ENCODE measurements around the gene FLYWCH1. TPM values are rescaled to one million over a fixed set of nuclear protein-coding genes. Genes with fewer than 3 reads are reported as not detected.

FLYWCH1 gene
- total RNA-seq, 2 experiments from 2014 or later = 33.4 to 34.9 TPM

- DNase-seq (no peak), ATAC-seq (no peak)
- Mint-ChIP-seq H3K36me3 (ENCODE audit: low read depth) (no peaks in the 10 kb centered on the region), H3K27ac (no peak overlapping the region), H3K27me3 (no peaks in the 10 kb centered on the region), H3K4me3 (no peak overlapping the region), H3K9me3 (no peaks in the 10 kb centered on the region), H3K4me1 (ENCODE audit: low read depth) (no peaks in the 10 kb centered on the region)
- POLR2A ChIA-PET = interaction anchor here (0.6 kb wide), 1 partner anchor 24 kb away, joined by 3 read pairs; no protein-coding TSS in a partner anchor
- no peak for TF ChIP-seq CTCF (IDR thresholded peaks at IDR 0.05)
- intact Hi-C loops (cut with micrococcal nuclease) = no loop called here
- CTCF ChIA-PET = interaction anchor here (1.3 kb wide), 1 partner anchor 23 kb away, joined by 5 read pairs; no protein-coding TSS in a partner anchor
These were observed 38.1 kb downstream of the FLYWCH1 start for GRCh38 chr16:2949705-2950352.

GRCh38 chr16:2950353-2950724 is 38.6 kb downstream of the FLYWCH1 start:
- intact Hi-C loops (cut with micrococcal nuclease) = no loop called here
- Mint-ChIP-seq H3K9me3 (no peaks in the 10 kb centered on the region), H3K27ac (no peak overlapping the region), H3K4me1 (ENCODE audit: low read depth) (no peaks in the 10 kb centered on the region), H3K36me3 (ENCODE audit: low read depth) (no peaks in the 10 kb centered on the region), H3K4me3 (no peak overlapping the region), H3K27me3 (no peaks in the 10 kb centered on the region)
- ChIA-PET CTCF (interaction anchor here (1.3 to 2.9 kb wide), 2 partner anchors 11 to 23 kb away, joined by 5 to 11 read pairs; no protein-coding TSS in a partner anchor), POLR2A (interaction anchor here (0.6 kb wide), 1 partner anchor 24 kb away, joined by 3 read pairs; no protein-coding TSS in a partner anchor)
- TF ChIP-seq CTCF (IDR thresholded peaks at IDR 0.05) = no peak
- DNase-seq (no peak), ATAC-seq (no peak)

- H3K36me3 Mint-ChIP-seq (ENCODE audit: low read depth) = no peaks in the 10 kb centered on the region
- ChIA-PET POLR2A (no interaction called here), CTCF (interaction anchor here (1.3 to 2.9 kb wide), 2 partner anchors 11 to 24 kb away, joined by 5 to 11 read pairs; no protein-coding TSS in a partner anchor)
- H3K4me1 Mint-ChIP-seq (ENCODE audit: low read depth) = no peaks in the 10 kb centered on the region
- DNase-seq (no peak), ATAC-seq (no peak)
- no peaks in the 10 kb centered on the region for H3K9me3 Mint-ChIP-seq
- H3K4me3 Mint-ChIP-seq = no peak overlapping the region
- H3K27ac Mint-ChIP-seq = no peak overlapping the region
- intact Hi-C loops (cut with micrococcal nuclease) = no loop called here
- no peak for TF ChIP-seq CTCF (IDR thresholded peaks at IDR 0.05)
- no peaks in the 10 kb centered on the region for H3K27me3 Mint-ChIP-seq
These were observed 39.0 kb downstream of the FLYWCH1 start for GRCh38 chr16:2950773-2951172.

GRCh38 chr16:2952679-2953078 is 40.9 kb downstream of the FLYWCH1 start:
- Mint-ChIP-seq H3K36me3 (ENCODE audit: low read depth) (no peaks in the 10 kb centered on the region), H3K27me3 (peaks cover 8% of the 10 kb centered on the region), H3K4me1 (ENCODE audit: low read depth) (peaks cover 5% of the 10 kb centered on the region), H3K4me3 (no peak overlapping the region), H3K9me3 (no peaks in the 10 kb centered on the region), H3K27ac (no peak overlapping the region)
- intact Hi-C loops (cut with micrococcal nuclease) = no loop called here
- POLR2A ChIA-PET = no interaction called here
- no peak for ATAC-seq
- CTCF ChIA-PET = interaction anchor here (1.7 to 2.9 kb wide), 2 partner anchors 9 to 114 kb away, joined by 4 to 11 read pairs; no protein-coding TSS in a partner anchor
- no peak for TF ChIP-seq CTCF (IDR thresholded peaks at IDR 0.05)
- no peak for DNase-seq

Measured in activated CD8-positive, alpha-beta T cell treated with anti-CD3 and anti-CD28 coated beads for 36 hours (primary cell).